ENCODE results near the gene GARIN1A.

DNA sequence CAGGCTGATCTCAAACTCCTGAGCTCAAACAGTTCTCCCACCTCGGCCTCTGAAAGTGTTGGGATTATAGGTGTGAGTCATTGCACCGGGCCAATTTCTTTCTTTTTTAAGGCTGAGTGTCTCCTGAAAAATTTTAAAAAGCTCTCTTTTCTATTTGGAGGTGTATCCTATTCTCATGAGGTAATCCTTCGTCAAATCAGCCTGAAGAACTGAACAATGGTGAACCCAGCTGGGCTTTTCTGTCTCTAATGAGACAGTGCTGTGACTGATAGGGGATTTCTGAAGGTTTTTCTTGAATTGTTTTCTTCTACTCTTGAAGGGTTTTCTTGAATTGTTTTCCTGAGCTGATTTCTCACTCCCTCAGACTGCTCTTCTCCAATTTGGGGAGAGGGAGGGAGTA is 36.1 kb downstream of the GARIN1A start:
- TF ChIP-seq POLR2A (IDR thresholded peaks at IDR 0.05; ENCODE audit: low read length) (no peak), GATA1 (IDR thresholded peaks at IDR 0.05; ENCODE audit: low read depth, low read length) (no peak)

Measured in erythroblast (primary cell).